Activated CD8-positive, alpha-beta memory T cell treated with anti-CD3 and anti-CD28 coated beads for 4 hours (primary cell): ENCODE results near the gene IMPA2.
A peak's percentile ranks its signal among the peaks of the same experiment; 100 is the strongest.
"Not testable (repeated sequence)": the region's sequence is repeated elsewhere in the genome, so short reads cannot be mapped to it uniquely, and the experiment has no call there.

ENCODE experiments used
- DNase-seq, 2 donors: peaks; one replicate each; pipeline ENCODE4 v3.0.0-alpha.2; 2020; ENCODE audit warnings: low read depth in 2 of 2

IMPA2 gene

GRCh38 chr18:11981192-11981542 is at the start of gene IMPA2:
Gene IMPA2 (plus strand): TSS chr18:11981507. CDS start chr18:11981670, 163 bp downstream.
- DNase-seq, result no peak

GRCh38 chr18:11932393-11932792 is 48.9 kb upstream of the IMPA2 start:
- DNase-seq, result no peak

GRCh38 chr18:11937874-11938478 is 43.3 kb upstream of the IMPA2 start:
- peak; percentile 53 to 60 for DNase-seq

GRCh38 chr18:11940956-11941355 is 40.4 kb upstream of the IMPA2 start:
- no peak for DNase-seq

GRCh38 chr18:11943551-11943950 is 37.8 kb upstream of the IMPA2 start:
- DNase-seq, result no peak

- DNase-seq, result no peak
Observed at GRCh38 chr18:11944252-11944651, 37.1 kb upstream of the IMPA2 start.

GRCh38 chr18:11944786-11945185 is 36.5 kb upstream of the IMPA2 start:
- DNase-seq, result no peak

GRCh38 chr18:11945834-11946659 is 35.3 kb upstream of the IMPA2 start:
- not testable (repeated sequence) for DNase-seq

GRCh38 chr18:11946756-11947155 is 34.6 kb upstream of the IMPA2 start:
- no peak for DNase-seq

- DNase-seq, result peak; percentile 20 to 40
Observed at GRCh38 chr18:11947214-11948191, 33.8 kb upstream of the IMPA2 start.

GRCh38 chr18:11948852-11949523 is 32.3 kb upstream of the IMPA2 start:
- no peak for DNase-seq

- no peak for DNase-seq
Observed at GRCh38 chr18:11950824-11951223, 30.5 kb upstream of the IMPA2 start.

GRCh38 chr18:11951390-11951851 is 29.9 kb upstream of the IMPA2 start:
- no peak for DNase-seq

GRCh38 chr18:11953113-11953512 is 28.2 kb upstream of the IMPA2 start:
- DNase-seq, result no peak

- no peak for DNase-seq
Observed at GRCh38 chr18:11955239-11956029, 25.9 kb upstream of the IMPA2 start.

GRCh38 chr18:11956371-11957308 is 24.7 kb upstream of the IMPA2 start:
- DNase-seq, result no peak

GRCh38 chr18:11957636-11958035 is 23.7 kb upstream of the IMPA2 start:
- DNase-seq, result no peak

- not testable (repeated sequence) for DNase-seq
Observed at GRCh38 chr18:11959651-11960050, 21.7 kb upstream of the IMPA2 start.

GRCh38 chr18:11960743-11961380 is 20.4 kb upstream of the IMPA2 start:
- no peak for DNase-seq
